Skeletal muscle tissue (tissue), 4 donors: ENCODE results near the gene DUOX2. TPM values are rescaled to one million over a fixed set of nuclear protein-coding genes. Genes with fewer than 3 reads are reported as not detected.
"Not testable (repeated sequence)": the region's sequence is repeated elsewhere in the genome, so short reads cannot be mapped to it uniquely, and the experiment has no call there.

Experiments used
- H3K27ac ChIP-seq: one replicate; pipeline ENCODE4 v1.7.0; 2013; ENCODE audit warnings: mild to moderate bottlenecking, low read depth, low read length, inconsistent platforms
- H3K27me3 ChIP-seq, 3 donors: one replicate each; pipeline ENCODE4 v1.7.0; 2013; ENCODE audit warnings: low read length in 3 of 3; ENCODE audit not compliant: control insufficient read depth in 3 of 3, insufficient read depth in 3 of 3
- H3K36me3 ChIP-seq, 3 donors: one replicate each; pipeline ENCODE4 v1.7.0; 2013; ENCODE audit warnings: low read length in 3 of 3; ENCODE audit not compliant: control insufficient read depth in 3 of 3, insufficient read depth in 3 of 3
- H3K4me1 ChIP-seq, 3 donors: one replicate each; pipeline ENCODE4 v1.7.0; 2013; ENCODE audit warnings: low read length in 3 of 3, mild to moderate bottlenecking in 3 of 3; ENCODE audit not compliant: control insufficient read depth in 3 of 3, insufficient read depth in 3 of 3
- H3K4me3 ChIP-seq, 3 donors: one replicate each; pipeline ENCODE4 v1.7.0; 2013; ENCODE audit warnings: low read length in 3 of 3
- H3K9ac ChIP-seq, 3 donors: one replicate each; pipeline ENCODE4 v1.7.0; 2013; ENCODE audit warnings: low read length in 3 of 3, mild to moderate bottlenecking in 3 of 3, moderate library complexity in 2 of 3, low read depth in 1 of 3
- H3K9me3 ChIP-seq, 3 donors: one replicate each; pipeline ENCODE4 v1.7.0; 2013; ENCODE audit warnings: low read length in 3 of 3; ENCODE audit not compliant: control insufficient read depth in 3 of 3
- total RNA-seq: library from RNA; depleted of rRNA; stranded (reverse); fragments of >200 nt; gene quantifications from one replicate; pipeline ENCODE4 v1.2.3, GENCODE V29; 2014
- donor health status: Osteomylitis.

The DUOX2 gene
- total RNA-seq, 1 donor from 2014 or later = under 0.01 TPM

- not testable (repeated sequence) for H3K36me3 ChIP-seq, H3K27ac ChIP-seq, H3K9me3 ChIP-seq, H3K4me1 ChIP-seq, H3K4me3 ChIP-seq, H3K9ac ChIP-seq, H3K27me3 ChIP-seq
These were observed 36.6 kb downstream of the DUOX2 start for GRCh38 chr15:45077391-45077790.

- not testable (repeated sequence) for H3K27me3 ChIP-seq, H3K27ac ChIP-seq, H3K36me3 ChIP-seq, H3K4me1 ChIP-seq, H3K9ac ChIP-seq, H3K9me3 ChIP-seq, H3K4me3 ChIP-seq
These were observed 38.3 kb downstream of the DUOX2 start for GRCh38 chr15:45075440-45076320.

GRCh38 chr15:45073602-45074001, 40.4 kb downstream of the DUOX2 start:
- not testable (repeated sequence) for H3K4me3 ChIP-seq, H3K9me3 ChIP-seq, H3K36me3 ChIP-seq, H3K27me3 ChIP-seq, H3K27ac ChIP-seq, H3K9ac ChIP-seq, H3K4me1 ChIP-seq

DNA sequence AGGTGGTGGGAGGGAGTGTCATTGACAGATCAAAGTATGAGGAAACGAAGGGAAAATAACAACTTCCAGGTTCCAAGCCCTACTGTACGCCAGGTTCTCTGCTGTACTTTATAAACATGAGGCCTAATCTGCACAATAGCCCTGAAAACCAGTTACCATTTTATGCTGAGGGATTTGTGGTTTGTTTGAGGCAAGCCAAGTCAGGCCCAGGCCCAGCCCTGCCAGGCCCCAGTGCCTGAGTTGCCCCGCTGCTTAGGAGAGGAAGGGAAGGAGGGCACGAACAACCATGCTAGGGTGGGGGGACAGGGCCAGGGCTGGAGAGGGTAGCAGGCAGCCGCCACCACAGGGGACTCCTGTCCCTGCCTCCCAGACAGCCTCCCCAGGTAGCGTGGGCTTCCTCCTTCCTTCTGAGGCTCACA, 44.0 kb downstream of the DUOX2 start:
- not testable (repeated sequence) for H3K4me3 ChIP-seq, H3K9ac ChIP-seq, H3K4me1 ChIP-seq, H3K36me3 ChIP-seq, H3K9me3 ChIP-seq, H3K27me3 ChIP-seq, H3K27ac ChIP-seq

GRCh38 chr15:45064386-45064785, 49.6 kb downstream of the DUOX2 start:
- H3K4me3 ChIP-seq = no peak overlapping the region
- no peak overlapping the region for H3K27ac ChIP-seq
- H3K9me3 ChIP-seq = no peaks in the 10 kb centered on the region
- no peak overlapping the region for H3K9ac ChIP-seq
- no peaks in the 10 kb centered on the region for H3K36me3 ChIP-seq
- no peaks in the 10 kb centered on the region for H3K4me1 ChIP-seq
- no peaks in the 10 kb centered on the region for H3K27me3 ChIP-seq

GRCh38 chr15:45062301-45062700, 51.7 kb downstream of the DUOX2 start:
- not testable (repeated sequence) for H3K36me3 ChIP-seq, H3K27me3 ChIP-seq, H3K4me3 ChIP-seq, H3K27ac ChIP-seq, H3K9me3 ChIP-seq, H3K4me1 ChIP-seq, H3K9ac ChIP-seq

DNA sequence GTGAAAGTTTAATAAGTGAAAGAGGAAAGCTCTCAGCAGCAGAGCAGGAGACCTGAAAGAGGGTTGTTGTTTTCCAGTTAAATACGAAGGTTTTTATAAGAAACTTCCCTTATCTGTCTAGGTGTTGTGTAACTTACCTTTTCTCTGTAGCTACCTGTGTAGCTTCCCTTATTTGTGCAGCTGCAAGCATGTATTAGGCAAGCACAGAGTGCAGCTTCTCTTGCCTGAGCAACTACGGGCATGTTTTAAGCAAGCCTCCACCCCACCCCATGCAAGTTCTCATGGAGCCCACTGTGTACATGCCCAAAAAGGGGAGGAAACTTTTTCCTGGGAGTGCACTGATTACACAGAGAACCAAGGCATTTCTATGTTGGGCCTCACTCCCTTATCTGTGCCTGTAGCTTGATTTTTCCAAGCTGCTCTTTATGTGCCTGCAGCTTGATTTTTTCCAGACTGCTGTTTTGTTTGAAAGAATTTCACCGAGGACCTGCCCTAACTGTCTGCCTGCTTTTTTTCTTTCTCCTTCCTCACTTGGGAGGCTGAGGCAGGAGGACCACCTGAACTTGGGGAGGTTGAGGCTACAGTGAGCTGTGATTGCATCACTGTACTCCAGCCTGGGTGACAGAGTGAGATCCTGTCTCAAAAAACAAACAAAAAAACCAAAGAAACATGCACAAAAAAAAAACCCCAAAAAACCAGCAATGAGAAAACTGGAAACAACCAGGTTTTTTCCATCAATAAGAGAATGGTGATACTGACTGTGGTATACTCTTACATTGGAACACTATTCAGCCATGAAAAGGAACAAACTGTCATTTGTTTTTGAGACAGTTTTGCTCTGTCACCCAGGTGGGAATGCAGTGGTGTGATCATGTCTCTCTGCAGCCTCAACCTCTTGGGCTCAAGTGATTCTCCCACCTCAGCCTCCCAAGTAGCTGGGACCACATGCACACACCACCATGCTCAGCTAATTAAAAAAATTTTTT, 55.0 kb downstream of the DUOX2 start:
- H3K27ac ChIP-seq = not testable (repeated sequence)

GRCh38 chr15:45052676-45053075, 61.3 kb downstream of the DUOX2 start:
- not testable (repeated sequence) for H3K4me3 ChIP-seq, H3K9me3 ChIP-seq, H3K27me3 ChIP-seq, H3K9ac ChIP-seq, H3K27ac ChIP-seq, H3K36me3 ChIP-seq, H3K4me1 ChIP-seq

More for the DNA sequence above, 55.0 kb downstream of the DUOX2 start:
- not testable (repeated sequence) for H3K36me3 ChIP-seq, H3K27me3 ChIP-seq, H3K4me1 ChIP-seq, H3K9ac ChIP-seq, H3K4me3 ChIP-seq, H3K9me3 ChIP-seq

DNA sequence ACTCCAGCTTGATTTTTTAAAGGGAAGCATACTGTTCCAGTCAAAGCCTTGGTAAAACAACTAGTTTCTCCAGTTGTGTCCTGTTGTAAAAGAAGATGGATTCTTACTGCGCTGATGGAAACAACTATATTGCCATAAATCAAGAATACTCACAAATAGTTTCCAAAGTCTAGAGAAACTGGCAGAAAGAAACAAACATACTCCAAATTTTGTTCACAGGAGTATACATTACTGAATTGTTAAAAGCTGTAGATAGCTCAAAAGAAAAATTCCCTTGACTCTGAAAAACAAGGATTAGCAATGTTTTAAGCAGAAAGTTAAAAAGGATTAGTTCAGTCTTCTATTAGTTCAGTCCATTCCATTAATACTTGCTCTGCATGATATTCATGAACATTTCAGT, 63.4 kb downstream of the DUOX2 start:
- Histone ChIP-seq H3K27ac (no peak overlapping the region), H3K27me3 (no peaks in the 10 kb centered on the region), H3K9me3 (peaks cover 0 to 2% (median 0%) of the 10 kb centered on the region in 3 donors), H3K4me1 (no peaks in the 10 kb centered on the region), H3K36me3 (no peaks in the 10 kb centered on the region), H3K4me3 (no peak overlapping the region), H3K9ac (no peak overlapping the region)
